22Rv1 (cell line): ENCODE data around the gene ERN1.

Experiments
- ZFX ChIP-seq: fragments of 450-650 bp; IDR thresholded peaks from 2 replicates; pipeline ENCODE4 v1.6.1; 2017; ENCODE audit warnings: antibody characterized with exemption, borderline replicate concordance
- TF ChIP-seq, protein P1 (sequence below): fragments of 450-650 bp; IDR thresholded peaks from 2 replicates; pipeline ENCODE4 v1.5.1; 2017; ENCODE audit warnings: mild to moderate bottlenecking

DNA sequence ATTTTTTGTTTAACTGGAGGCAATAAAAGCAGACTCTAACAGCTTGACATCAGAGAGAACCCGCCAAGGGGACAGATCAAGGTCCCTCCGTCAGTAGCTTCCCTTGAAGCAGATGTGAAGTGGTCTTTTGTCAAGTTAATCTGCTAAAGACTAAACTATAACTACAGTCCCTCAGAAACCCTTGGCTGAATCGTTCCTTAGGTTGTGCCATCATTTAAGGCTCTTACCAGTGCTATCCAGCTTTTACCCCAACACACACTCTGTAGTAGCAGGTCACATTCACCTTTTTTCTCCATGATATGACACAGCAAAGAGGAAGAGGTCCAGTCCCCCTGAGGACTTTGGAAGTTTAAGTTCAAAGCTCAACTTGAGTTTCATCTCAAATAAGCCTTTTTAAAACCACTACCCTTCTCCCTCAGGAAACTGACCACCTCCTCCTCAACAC, 49.7 kb downstream of the ERN1 start:
- TF ChIP-seq, protein P1, sequence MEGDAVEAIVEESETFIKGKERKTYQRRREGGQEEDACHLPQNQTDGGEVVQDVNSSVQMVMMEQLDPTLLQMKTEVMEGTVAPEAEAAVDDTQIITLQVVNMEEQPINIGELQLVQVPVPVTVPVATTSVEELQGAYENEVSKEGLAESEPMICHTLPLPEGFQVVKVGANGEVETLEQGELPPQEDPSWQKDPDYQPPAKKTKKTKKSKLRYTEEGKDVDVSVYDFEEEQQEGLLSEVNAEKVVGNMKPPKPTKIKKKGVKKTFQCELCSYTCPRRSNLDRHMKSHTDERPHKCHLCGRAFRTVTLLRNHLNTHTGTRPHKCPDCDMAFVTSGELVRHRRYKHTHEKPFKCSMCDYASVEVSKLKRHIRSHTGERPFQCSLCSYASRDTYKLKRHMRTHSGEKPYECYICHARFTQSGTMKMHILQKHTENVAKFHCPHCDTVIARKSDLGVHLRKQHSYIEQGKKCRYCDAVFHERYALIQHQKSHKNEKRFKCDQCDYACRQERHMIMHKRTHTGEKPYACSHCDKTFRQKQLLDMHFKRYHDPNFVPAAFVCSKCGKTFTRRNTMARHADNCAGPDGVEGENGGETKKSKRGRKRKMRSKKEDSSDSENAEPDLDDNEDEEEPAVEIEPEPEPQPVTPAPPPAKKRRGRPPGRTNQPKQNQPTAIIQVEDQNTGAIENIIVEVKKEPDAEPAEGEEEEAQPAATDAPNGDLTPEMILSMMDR: no peak
- TF ChIP-seq ZFX: no peak
